K562 (cell line): ENCODE data around the gene RALY.

Experiments used
- CHD2 ChIP-seq: IDR thresholded peaks from 2 replicates; pipeline ENCODE4 v1.6.1; 2011; ENCODE audit warnings: low read depth, low read length
- EHMT2 ChIP-seq: fragments of 450-650 bp; IDR thresholded peaks from 2 replicates; pipeline ENCODE4 v1.6.1; 2018; ENCODE audit warnings: antibody characterized with exemption
- MYC ChIP-seq, 2 experiments: fragments of 250-450 bp in 1 of 2; sonication (Bioruptor Pico) in 1 of 2; IDR thresholded peaks; 2 replicates each; pipeline versions ENCODE4 v1.5.1 to v1.6.1; 2012 to 2021; ENCODE audit warnings: low read depth in 2 of 2, borderline replicate concordance in 1 of 2, improper control_type of control experiment in 1 of 2, low read length in 1 of 2, mild to moderate bottlenecking in 1 of 2, moderate library complexity in 1 of 2
- RAD51 ChIP-seq: fragments of 450-650 bp; IDR thresholded peaks from 2 replicates; pipeline ENCODE4 v1.7.1; 2016; ENCODE audit warnings: low read depth, mild to moderate bottlenecking, borderline replicate concordance
- SP2 ChIP-seq: IDR thresholded peaks from 2 replicates; pipeline ENCODE4 v1.6.1; 2011; ENCODE audit warnings: mild to moderate bottlenecking, low read depth, low read length, moderate library complexity; ENCODE audit not compliant: poor library complexity, severe bottlenecking; ENCODE audit errors: extremely low read depth
- U2AF2 ChIP-seq: fragments of 200-400 bp; formaldehyde crosslinking; optimal IDR thresholded peaks from 2 replicates; pipeline ENCODE3; 2017; ENCODE audit warnings: low read depth, mild to moderate bottlenecking, low read length
- TF ChIP-seq, protein P1 (sequence below): fragments of 250-450 bp; sonication (Bioruptor Pico); IDR thresholded peaks from 2 replicates; pipeline ENCODE4 v1.5.0; 2021; ENCODE audit warnings: mild to moderate bottlenecking, moderate library complexity
- TF ChIP-seq, protein P2 (sequence below), 3 experiments: IDR thresholded peaks in 2 of 3; conservative IDR thresholded peaks in 1 of 3; 2 replicates each; pipeline ENCODE4 v1.5.1; 2011 to 2012; ENCODE audit warnings: low read length in 3 of 3, mild to moderate bottlenecking in 3 of 3, control low read depth in 2 of 3, improper control_type of control experiment in 1 of 3, inconsistent platforms in 1 of 3, low read depth in 1 of 3, mixed read lengths in 1 of 3, moderate library complexity in 1 of 3; ENCODE audit not compliant: insufficient read depth in 2 of 3
- TF ChIP-seq, protein P3 (sequence below): fragments of 250-450 bp; sonication (Bioruptor Pico); IDR thresholded peaks from 2 replicates; pipeline ENCODE4 v1.8.0; 2022; ENCODE audit warnings: moderate library complexity, mild to moderate bottlenecking, inconsistent platforms
- TF ChIP-seq, protein P4 (sequence below): sonication (generic); formaldehyde crosslinking; IDR thresholded peaks from 2 replicates; pipeline ENCODE4 v1.9.0; 2022; ENCODE audit warnings: mild to moderate bottlenecking, missing genetic modification reagents
- TF ChIP-seq, protein P5 (sequence below): sonication (generic); formaldehyde crosslinking; IDR thresholded peaks from 2 replicates; pipeline ENCODE4 v1.5.0; 2020; ENCODE audit warnings: missing genetic modification reagents
- TF ChIP-seq, protein P6 (sequence below), 2 experiments: fragments of 450-650 bp; formaldehyde crosslinking in 1 of 2; IDR thresholded peaks; 2 replicates each; pipeline versions ENCODE4 v1.4.0 to v1.6.1; 2014 to 2020; ENCODE audit warnings: mild to moderate bottlenecking in 2 of 2, borderline replicate concordance in 1 of 2, low read depth in 1 of 2

DNA sequence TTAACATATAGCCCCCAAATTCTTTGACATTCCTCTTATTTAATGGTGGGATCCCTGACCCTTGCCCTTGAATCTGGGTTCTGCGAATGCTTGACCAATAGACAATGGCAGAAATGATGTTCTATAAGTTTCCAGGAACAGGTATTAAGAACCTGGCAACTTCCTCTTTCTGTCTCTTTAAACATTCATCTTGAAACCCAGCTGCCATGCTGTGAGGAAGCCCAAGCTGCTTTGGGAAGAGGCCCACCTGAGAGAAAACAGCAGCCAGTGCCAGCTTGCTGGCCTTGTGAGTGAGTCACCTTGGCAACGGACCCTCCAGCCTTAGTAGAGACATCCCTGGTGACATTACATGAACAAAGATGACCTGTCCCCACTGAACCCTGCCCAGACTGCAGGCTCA lies 45.2 kb upstream of the RALY start:
- no peak for TF ChIP-seq RAD51
- TF ChIP-seq, protein P1, sequence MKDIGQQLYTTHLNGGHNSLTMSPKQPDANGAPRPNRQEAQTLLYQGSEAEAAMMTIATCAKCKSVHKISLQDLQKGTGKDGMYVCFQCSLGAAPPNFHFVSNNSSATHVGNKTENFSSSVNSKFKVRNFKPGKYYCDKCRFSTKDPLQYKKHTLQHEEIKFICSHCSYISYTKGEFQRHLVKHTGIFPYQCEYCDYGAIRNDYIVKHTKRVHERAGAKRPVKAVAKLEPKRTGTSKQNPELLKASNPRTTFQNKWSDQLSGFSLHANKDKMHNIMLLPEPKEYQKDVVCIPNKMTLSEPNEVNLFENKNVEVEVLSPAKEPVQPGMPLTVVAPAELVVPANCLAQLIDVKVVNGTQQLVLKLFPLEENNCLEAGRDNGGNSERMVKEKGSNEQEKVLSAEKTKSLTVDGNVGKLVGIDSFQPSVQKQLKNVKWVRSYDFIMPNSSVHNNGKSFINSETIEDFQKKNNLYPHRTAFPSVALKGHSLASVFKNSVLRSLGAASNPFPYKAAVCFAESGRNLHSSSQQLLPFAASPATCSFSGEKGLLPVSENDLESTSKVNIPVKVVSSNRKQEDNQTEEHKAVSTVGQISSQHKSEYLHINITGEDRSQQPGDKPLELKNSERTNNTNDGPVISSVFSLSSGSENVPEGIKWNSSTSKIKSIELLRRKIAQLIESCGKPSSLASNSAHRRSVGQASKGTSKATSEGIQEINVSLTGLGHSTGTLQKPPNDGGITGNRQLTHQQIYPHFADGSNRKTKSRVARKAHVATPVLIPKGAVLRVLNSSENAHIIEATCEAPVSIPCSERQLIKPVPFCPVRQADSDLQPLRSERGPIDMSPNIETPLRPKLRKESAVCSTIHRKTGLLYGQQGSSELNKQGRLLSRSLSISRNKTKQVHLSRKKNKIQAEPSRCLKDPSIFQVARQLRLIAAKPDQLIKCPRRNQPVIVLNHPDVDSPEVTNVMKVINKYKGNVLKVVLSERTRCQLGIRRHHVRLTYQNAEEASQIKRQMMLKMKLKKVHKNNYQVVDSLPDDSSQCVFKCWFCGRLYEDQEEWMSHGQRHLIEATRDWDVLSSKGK (CRISPR knock-in tag) = no peak
- TF ChIP-seq, protein P2, sequence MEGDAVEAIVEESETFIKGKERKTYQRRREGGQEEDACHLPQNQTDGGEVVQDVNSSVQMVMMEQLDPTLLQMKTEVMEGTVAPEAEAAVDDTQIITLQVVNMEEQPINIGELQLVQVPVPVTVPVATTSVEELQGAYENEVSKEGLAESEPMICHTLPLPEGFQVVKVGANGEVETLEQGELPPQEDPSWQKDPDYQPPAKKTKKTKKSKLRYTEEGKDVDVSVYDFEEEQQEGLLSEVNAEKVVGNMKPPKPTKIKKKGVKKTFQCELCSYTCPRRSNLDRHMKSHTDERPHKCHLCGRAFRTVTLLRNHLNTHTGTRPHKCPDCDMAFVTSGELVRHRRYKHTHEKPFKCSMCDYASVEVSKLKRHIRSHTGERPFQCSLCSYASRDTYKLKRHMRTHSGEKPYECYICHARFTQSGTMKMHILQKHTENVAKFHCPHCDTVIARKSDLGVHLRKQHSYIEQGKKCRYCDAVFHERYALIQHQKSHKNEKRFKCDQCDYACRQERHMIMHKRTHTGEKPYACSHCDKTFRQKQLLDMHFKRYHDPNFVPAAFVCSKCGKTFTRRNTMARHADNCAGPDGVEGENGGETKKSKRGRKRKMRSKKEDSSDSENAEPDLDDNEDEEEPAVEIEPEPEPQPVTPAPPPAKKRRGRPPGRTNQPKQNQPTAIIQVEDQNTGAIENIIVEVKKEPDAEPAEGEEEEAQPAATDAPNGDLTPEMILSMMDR (IDR thresholded peaks at IDR 0.05 in 2 of 3, conservative IDR thresholded peaks at IDR 0.05 in 1 of 3; ENCODE audit: insufficient read depth in 2 of 3, low read depth in 1 of 3, low read length in 3 of 3) = no peak
- no peak for TF ChIP-seq SP2
- no peak for TF ChIP-seq EHMT2
- TF ChIP-seq MYC (IDR thresholded peaks at IDR 0.05; ENCODE audit: low read depth, low read length) = no peak
- TF ChIP-seq MYC (CRISPR knock-in tag; IDR thresholded peaks at IDR 0.05; ENCODE audit: borderline replicate concordance, low read depth) = no peak
- TF ChIP-seq, protein P3, sequence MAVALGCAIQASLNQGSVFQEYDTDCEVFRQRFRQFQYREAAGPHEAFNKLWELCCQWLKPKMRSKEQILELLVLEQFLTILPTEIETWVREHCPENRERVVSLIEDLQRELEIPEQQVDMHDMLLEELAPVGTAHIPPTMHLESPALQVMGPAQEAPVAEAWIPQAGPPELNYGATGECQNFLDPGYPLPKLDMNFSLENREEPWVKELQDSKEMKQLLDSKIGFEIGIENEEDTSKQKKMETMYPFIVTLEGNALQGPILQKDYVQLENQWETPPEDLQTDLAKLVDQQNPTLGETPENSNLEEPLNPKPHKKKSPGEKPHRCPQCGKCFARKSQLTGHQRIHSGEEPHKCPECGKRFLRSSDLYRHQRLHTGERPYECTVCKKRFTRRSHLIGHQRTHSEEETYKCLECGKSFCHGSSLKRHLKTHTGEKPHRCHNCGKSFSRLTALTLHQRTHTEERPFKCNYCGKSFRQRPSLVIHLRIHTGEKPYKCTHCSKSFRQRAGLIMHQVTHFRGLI = no peak
- TF ChIP-seq, protein P4, sequence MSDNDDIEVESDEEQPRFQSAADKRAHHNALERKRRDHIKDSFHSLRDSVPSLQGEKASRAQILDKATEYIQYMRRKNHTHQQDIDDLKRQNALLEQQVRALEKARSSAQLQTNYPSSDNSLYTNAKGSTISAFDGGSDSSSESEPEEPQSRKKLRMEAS = no peak
- TF ChIP-seq CHD2 = no peak
- TF ChIP-seq, protein P5, sequence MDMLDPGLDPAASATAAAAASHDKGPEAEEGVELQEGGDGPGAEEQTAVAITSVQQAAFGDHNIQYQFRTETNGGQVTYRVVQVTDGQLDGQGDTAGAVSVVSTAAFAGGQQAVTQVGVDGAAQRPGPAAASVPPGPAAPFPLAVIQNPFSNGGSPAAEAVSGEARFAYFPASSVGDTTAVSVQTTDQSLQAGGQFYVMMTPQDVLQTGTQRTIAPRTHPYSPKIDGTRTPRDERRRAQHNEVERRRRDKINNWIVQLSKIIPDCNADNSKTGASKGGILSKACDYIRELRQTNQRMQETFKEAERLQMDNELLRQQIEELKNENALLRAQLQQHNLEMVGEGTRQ (CRISPR knock-in tag) = no peak
- TF ChIP-seq, protein P6, sequence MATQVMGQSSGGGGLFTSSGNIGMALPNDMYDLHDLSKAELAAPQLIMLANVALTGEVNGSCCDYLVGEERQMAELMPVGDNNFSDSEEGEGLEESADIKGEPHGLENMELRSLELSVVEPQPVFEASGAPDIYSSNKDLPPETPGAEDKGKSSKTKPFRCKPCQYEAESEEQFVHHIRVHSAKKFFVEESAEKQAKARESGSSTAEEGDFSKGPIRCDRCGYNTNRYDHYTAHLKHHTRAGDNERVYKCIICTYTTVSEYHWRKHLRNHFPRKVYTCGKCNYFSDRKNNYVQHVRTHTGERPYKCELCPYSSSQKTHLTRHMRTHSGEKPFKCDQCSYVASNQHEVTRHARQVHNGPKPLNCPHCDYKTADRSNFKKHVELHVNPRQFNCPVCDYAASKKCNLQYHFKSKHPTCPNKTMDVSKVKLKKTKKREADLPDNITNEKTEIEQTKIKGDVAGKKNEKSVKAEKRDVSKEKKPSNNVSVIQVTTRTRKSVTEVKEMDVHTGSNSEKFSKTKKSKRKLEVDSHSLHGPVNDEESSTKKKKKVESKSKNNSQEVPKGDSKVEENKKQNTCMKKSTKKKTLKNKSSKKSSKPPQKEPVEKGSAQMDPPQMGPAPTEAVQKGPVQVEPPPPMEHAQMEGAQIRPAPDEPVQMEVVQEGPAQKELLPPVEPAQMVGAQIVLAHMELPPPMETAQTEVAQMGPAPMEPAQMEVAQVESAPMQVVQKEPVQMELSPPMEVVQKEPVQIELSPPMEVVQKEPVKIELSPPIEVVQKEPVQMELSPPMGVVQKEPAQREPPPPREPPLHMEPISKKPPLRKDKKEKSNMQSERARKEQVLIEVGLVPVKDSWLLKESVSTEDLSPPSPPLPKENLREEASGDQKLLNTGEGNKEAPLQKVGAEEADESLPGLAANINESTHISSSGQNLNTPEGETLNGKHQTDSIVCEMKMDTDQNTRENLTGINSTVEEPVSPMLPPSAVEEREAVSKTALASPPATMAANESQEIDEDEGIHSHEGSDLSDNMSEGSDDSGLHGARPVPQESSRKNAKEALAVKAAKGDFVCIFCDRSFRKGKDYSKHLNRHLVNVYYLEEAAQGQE (IDR thresholded peaks at IDR 0.05; ENCODE audit: borderline replicate concordance) = no peak
- TF ChIP-seq, protein P6 (CRISPR knock-in tag; IDR thresholded peaks at IDR 0.05; ENCODE audit: low read depth) = no peak
- no peak for TF ChIP-seq U2AF2
